GM12878 (cell line): ENCODE results near the gene INSC. TPM values are rescaled to one million over a fixed set of nuclear protein-coding genes. Genes with fewer than 3 reads are reported as not detected.

ENCODE experiments used
- CBX3 ChIP-seq: fragments of 200-600 bp; sonication (generic); IDR thresholded peaks from 2 replicates; pipeline ENCODE4 v1.6.1; 2016; ENCODE audit warnings: low read depth, borderline replicate concordance
- CHD4 ChIP-seq: fragments of 200-600 bp; sonication (generic); IDR thresholded peaks from 2 replicates; pipeline ENCODE4 v1.6.1; 2016; ENCODE audit warnings: mild to moderate bottlenecking
- NR2C2 ChIP-seq: IDR thresholded peaks from 2 replicates; pipeline ENCODE4 v1.6.1; 2011; ENCODE audit warnings: borderline replicate concordance, low read depth; ENCODE audit not compliant: control insufficient read depth, insufficient read length
- polyA plus RNA-seq, 11 experiments: library from polyadenylated mRNA; depleted of rRNA in 4 of 11; unstranded in 6 of 11; stranded (reverse) in 5 of 11; fragments of >200 nt; fragmentation: Nextera tagmentation in 4 of 11; fragmentation: Illumina TruSeq in 1 of 11; extraction: Ambion mirVana in 4 of 11; extraction: Trizol in 1 of 11; gene quantifications; 1 replicate in 1 of 11; 2 replicates in 10 of 11; pipeline versions ENCODE4 v1.2.1 to v1.2.3, GENCODE V29; 2011 to 2016; ENCODE audit warnings: inconsistent platforms in 2 of 11, missing spikeins in 2 of 11, low read depth in 1 of 11
- total RNA-seq, 4 experiments: library from RNA; depleted of rRNA in 3 of 4; stranded (reverse); fragments of >200 nt in 3 of 4; fragmentation: Illumina TruSeq in 1 of 4; extraction: Trizol in 1 of 4; gene quantifications; 2 replicates each; pipeline versions ENCODE4 v1.2.1 to v1.2.3, GENCODE V29; 2013 to 2021
- TF ChIP-seq, protein P1 (sequence below): fragments of 450-650 bp; IDR thresholded peaks from 2 replicates; pipeline ENCODE4 v1.6.1; 2017; ENCODE audit warnings: mild to moderate bottlenecking, moderate library complexity
- TF ChIP-seq, protein P2 (sequence below): IDR thresholded peaks from 2 replicates; pipeline ENCODE4 v1.6.1; 2011; ENCODE audit warnings: borderline replicate concordance, low read depth, mild to moderate bottlenecking, moderate library complexity, mixed read lengths, low read length; ENCODE audit not compliant: insufficient read depth; ENCODE audit errors: extremely low read length
- TF ChIP-seq, protein P3 (sequence below): fragments of 150-350 bp; IDR thresholded peaks from 2 replicates; pipeline ENCODE4 v1.6.1; 2014; ENCODE audit warnings: mild to moderate bottlenecking, low read depth, low read length

The INSC gene
- total and polyA plus RNA-seq, 10 of the 15 experiments (the other 5 are each of a cell fraction or from before 2014, with no cell fraction given): 0.13 to 0.33 TPM; not detected in 8

DNA sequence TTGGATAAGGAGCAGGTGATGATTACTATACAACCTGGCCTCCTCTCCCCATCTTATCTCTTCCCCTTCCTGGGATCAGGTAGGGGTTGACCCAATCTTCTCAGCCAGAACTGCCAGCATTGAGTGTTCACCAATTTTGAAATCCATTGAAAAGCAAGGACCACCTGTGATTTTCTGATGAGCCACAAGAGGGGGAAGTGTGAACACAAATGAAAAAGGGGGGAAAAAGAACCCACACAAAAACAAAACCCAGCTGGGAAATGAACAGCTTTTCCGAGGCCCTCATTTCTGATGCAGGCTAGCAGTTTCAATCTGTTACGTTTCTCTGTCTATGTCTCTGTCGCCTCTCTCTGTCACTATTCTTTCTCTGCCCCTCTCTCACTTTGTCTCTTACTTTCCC is 161.9 kb downstream of the INSC start (continued):
- TF ChIP-seq NR2C2 (no peak), CHD4 (no peak), CBX3 (no peak)
- TF ChIP-seq, protein P1, sequence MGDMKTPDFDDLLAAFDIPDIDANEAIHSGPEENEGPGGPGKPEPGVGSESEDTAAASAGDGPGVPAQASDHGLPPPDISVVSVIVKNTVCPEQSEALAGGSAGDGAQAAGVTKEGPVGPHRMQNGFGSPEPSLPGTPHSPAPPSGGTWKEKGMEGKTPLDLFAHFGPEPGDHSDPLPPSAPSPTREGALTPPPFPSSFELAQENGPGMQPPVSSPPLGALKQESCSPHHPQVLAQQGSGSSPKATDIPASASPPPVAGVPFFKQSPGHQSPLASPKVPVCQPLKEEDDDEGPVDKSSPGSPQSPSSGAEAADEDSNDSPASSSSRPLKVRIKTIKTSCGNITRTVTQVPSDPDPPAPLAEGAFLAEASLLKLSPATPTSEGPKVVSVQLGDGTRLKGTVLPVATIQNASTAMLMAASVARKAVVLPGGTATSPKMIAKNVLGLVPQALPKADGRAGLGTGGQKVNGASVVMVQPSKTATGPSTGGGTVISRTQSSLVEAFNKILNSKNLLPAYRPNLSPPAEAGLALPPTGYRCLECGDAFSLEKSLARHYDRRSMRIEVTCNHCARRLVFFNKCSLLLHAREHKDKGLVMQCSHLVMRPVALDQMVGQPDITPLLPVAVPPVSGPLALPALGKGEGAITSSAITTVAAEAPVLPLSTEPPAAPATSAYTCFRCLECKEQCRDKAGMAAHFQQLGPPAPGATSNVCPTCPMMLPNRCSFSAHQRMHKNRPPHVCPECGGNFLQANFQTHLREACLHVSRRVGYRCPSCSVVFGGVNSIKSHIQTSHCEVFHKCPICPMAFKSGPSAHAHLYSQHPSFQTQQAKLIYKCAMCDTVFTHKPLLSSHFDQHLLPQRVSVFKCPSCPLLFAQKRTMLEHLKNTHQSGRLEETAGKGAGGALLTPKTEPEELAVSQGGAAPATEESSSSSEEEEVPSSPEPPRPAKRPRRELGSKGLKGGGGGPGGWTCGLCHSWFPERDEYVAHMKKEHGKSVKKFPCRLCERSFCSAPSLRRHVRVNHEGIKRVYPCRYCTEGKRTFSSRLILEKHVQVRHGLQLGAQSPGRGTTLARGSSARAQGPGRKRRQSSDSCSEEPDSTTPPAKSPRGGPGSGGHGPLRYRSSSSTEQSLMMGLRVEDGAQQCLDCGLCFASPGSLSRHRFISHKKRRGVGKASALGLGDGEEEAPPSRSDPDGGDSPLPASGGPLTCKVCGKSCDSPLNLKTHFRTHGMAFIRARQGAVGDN: no peak
- TF ChIP-seq, protein P2, sequence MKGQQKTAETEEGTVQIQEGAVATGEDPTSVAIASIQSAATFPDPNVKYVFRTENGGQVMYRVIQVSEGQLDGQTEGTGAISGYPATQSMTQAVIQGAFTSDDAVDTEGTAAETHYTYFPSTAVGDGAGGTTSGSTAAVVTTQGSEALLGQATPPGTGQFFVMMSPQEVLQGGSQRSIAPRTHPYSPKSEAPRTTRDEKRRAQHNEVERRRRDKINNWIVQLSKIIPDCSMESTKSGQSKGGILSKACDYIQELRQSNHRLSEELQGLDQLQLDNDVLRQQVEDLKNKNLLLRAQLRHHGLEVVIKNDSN: no peak
- TF ChIP-seq, protein P3, sequence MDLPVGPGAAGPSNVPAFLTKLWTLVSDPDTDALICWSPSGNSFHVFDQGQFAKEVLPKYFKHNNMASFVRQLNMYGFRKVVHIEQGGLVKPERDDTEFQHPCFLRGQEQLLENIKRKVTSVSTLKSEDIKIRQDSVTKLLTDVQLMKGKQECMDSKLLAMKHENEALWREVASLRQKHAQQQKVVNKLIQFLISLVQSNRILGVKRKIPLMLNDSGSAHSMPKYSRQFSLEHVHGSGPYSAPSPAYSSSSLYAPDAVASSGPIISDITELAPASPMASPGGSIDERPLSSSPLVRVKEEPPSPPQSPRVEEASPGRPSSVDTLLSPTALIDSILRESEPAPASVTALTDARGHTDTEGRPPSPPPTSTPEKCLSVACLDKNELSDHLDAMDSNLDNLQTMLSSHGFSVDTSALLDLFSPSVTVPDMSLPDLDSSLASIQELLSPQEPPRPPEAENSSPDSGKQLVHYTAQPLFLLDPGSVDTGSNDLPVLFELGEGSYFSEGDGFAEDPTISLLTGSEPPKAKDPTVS: no peak
